Epithelial cell of esophagus (primary cell): ENCODE data around the gene HS6ST1.

Source experiments
- DNase-seq: peaks from one replicate; pipeline ENCODE4 v3.0.0; 2010; ENCODE audit warnings: low read depth
- H3K4me3 ChIP-seq: 2 replicates; pipeline ENCODE4 v1.5.1; 2011; ENCODE audit warnings: mild to moderate bottlenecking, low read length, control low read depth
- TF ChIP-seq, protein P1 (sequence below): IDR thresholded peaks from 2 replicates; pipeline ENCODE4 v1.5.1; 2011; ENCODE audit warnings: low read depth, mild to moderate bottlenecking, low read length, control low read depth, inconsistent platforms; ENCODE audit not compliant: insufficient read depth; ENCODE audit errors: missing control alignments

The HS6ST1 gene

DNA sequence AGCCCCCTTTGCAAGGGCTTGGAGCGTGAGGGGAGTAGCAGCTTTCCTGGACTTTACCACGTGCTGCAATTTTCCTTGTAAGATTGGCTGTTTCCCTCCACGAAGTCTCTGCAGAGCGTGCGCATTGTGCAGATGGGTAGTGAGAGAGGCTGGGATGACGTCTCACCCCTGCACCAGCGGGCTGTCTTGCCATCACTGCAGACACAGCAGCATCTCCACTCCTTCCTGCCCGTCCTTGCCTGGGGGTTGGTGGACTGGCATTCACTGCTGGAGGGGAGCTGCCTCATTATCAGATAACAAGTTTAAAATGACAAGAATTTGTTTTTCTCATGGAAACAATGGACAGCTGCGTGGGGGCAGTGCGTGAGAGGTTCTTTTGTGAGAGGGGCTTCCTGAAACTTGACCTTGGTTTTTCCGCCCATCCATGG, 45.3 kb upstream of the HS6ST1 start:
- DNase-seq: no peak
- TF ChIP-seq, protein P1, sequence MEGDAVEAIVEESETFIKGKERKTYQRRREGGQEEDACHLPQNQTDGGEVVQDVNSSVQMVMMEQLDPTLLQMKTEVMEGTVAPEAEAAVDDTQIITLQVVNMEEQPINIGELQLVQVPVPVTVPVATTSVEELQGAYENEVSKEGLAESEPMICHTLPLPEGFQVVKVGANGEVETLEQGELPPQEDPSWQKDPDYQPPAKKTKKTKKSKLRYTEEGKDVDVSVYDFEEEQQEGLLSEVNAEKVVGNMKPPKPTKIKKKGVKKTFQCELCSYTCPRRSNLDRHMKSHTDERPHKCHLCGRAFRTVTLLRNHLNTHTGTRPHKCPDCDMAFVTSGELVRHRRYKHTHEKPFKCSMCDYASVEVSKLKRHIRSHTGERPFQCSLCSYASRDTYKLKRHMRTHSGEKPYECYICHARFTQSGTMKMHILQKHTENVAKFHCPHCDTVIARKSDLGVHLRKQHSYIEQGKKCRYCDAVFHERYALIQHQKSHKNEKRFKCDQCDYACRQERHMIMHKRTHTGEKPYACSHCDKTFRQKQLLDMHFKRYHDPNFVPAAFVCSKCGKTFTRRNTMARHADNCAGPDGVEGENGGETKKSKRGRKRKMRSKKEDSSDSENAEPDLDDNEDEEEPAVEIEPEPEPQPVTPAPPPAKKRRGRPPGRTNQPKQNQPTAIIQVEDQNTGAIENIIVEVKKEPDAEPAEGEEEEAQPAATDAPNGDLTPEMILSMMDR: no peak
- no peak overlapping the region for H3K4me3 ChIP-seq

DNA sequence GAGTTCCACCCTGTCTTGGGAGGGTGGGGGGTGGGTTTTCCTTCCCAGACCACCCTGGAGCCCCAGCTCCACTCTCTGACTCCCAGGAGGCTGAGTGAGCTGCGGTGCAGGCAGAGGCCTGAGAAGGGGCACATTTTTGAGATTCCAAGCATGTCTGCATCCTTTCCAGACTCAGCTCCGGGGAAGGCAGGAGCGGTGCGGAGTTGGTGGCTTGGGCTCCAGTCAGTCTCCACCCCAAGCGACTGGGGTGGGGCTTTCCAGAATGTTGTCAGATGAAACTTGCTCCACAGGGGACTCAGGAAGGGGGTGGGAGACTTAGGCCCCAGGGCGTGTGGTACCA, 44.2 kb upstream of the HS6ST1 start:
- no peak overlapping the region for H3K4me3 ChIP-seq
- DNase-seq: no peak
- TF ChIP-seq, protein P1: no peak

DNA sequence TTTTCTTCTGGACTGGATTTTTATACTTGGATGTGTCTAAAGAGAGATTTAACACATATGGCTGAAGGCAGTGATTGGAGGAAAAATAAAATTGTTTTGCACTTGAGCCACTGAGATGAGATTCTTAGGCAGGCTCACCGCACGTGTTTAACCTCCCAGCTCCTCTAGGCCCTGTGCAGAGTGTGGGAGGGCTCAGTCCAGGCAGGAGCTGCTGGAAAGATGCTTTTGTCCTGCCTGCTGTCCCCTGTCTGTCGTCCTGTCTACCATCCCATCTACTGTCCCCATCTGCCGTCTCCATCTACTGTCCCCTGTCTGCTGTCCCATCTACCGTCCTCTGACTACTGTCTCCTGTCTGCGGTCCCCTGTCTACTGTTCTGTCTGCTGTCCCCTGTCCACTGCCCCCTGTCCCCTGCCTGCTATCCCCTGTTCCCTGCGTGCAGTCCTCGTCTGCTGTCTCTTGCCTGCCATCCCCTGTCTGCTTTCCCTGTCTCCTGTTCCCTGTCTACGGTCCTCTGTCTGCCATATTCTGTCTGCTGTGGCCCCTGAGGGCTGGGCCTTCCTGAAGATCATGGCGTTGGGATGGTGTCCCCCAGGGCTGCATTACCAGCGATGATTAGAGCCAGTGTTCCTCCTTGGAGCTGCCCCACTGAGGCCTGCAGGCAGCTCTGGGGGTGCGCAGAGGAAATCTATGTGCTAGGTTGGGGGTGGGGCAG, 43.7 kb upstream of the HS6ST1 start:
- H3K4me3 ChIP-seq: no peak overlapping the region
- TF ChIP-seq, protein P1: no peak
- DNase-seq: no peak

DNA sequence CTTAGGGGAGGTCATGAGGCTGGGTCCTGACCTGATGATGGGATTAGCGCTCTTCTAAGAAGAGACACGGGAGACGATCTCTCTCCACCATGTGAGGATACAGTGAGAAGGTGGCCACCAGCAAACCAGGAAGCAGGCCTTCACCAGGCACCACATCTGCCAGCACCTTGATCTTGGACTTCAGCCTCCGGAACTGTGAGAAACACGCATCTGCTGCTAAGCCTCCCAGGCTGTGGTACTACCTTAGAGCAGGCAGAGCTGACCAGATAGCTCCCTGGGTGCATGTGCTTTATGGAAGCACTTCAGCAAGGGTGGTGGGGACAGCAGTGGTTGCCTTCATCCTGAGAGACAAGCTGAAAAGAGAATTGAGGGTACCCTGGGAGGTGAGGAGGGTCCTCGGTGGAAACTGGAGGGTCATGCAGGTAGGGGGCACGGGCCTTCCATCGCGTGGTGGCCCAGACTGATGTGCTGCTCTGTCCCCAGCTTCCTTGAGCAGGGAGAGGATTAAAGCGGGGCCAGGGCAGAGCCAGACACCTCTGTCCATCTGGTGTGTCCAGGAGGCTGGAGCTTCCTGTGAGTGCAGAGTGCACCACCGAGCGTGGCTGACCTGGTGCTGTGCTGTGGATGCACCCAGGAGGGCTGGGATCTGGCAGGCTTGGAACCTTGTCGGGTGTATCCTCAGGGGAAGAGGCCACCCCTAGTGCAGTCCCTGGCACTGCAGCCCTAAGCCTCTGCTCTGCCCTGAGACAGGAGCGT, 42.9 kb upstream of the HS6ST1 start:
- TF ChIP-seq, protein P1: no peak
- no peak for DNase-seq
- H3K4me3 ChIP-seq: no peak overlapping the region

DNA sequence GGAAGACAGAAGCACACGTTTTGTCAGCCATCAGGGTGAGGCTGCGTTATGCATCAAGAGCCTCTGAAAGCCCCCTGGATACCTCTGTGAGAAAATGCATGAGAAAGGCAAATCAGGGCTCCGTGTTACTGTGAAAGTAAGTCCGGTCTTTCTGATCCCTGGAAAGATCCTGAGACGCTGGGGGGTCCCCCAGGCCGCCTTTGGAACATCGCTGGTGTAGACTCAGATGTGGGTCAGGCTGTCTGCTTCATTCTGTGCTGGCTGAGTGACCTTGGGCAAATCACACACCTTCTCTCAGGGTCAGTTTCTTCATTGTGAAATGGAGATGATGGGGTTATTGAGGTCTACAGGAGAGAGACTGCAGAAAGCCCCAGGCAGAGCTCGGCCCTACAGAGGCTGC, 42.0 kb upstream of the HS6ST1 start:
- DNase-seq: no peak
- TF ChIP-seq, protein P1: no peak

DNA sequence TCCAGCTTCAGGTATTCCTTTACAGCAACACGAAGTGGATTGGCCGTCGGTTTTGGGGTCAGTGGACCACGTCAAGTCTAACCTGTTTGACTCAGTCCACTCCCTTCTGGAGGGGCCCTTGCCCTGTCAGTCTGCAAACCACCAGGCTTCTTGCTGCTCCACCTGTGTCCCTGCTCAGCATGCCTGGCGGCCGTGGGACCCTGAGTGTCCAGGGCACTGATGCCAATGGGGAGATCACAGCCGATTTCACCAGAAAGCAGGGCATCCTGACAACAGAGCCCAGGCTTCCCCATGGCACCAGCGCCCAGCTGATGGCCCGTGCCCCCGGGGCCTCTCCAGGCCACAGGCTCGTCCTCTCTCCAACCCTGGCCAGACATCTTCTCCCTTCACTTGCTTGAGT, 41.2 kb upstream of the HS6ST1 start:
- no peak for DNase-seq
- TF ChIP-seq, protein P1: no peak
- no peak overlapping the region for H3K4me3 ChIP-seq

More for the DNA sequence above, 42.0 kb upstream of the HS6ST1 start:
- H3K4me3 ChIP-seq: no peak overlapping the region
